Endometrium (tissue), 2 donors: ENCODE data around the gene DENND5A.
"Not testable (repeated sequence)": the region's sequence is repeated elsewhere in the genome, so short reads cannot be mapped to it uniquely, and the experiment has no call there.

Source experiments
- FAIRE-seq: peaks from 2 replicates; lab custom pipeline; 2012; peaks lifted over from hg19 to GRCh38; lab: Jason Lieb, UNC
- donor health status: control.
- donor health status: control.

The DENND5A gene

GRCh38 chr11:9264316-9265210 is 587 bp downstream of the DENND5A start:
- FAIRE-seq, result no peak

DNA sequence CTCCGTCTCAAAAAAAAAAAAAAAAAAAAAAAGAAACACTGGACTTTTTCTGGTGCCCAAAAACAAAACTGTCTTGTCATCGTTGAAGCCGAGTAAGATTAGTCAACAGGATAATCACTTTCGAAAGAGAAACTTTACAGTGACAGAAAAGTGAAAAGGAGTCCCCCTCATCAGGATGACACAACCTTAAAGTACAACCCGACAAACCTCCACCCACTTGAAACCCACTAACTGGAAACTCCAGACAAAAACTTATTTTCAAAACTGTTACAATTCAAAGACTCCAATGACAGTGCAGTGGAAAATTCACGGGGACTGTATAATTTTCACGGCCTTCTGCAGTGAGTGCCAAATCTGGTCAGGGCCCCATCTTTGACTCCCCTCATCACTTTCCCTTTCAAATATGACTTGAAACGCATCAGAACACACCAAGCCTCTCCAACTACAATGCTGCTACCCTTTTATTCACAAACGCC is 1.3 kb downstream of the DENND5A start:
- no peak for FAIRE-seq

- FAIRE-seq, result not testable (repeated sequence)
These were observed 4.4 kb downstream of the DENND5A start for GRCh38 chr11:9260838-9261146.

DNA sequence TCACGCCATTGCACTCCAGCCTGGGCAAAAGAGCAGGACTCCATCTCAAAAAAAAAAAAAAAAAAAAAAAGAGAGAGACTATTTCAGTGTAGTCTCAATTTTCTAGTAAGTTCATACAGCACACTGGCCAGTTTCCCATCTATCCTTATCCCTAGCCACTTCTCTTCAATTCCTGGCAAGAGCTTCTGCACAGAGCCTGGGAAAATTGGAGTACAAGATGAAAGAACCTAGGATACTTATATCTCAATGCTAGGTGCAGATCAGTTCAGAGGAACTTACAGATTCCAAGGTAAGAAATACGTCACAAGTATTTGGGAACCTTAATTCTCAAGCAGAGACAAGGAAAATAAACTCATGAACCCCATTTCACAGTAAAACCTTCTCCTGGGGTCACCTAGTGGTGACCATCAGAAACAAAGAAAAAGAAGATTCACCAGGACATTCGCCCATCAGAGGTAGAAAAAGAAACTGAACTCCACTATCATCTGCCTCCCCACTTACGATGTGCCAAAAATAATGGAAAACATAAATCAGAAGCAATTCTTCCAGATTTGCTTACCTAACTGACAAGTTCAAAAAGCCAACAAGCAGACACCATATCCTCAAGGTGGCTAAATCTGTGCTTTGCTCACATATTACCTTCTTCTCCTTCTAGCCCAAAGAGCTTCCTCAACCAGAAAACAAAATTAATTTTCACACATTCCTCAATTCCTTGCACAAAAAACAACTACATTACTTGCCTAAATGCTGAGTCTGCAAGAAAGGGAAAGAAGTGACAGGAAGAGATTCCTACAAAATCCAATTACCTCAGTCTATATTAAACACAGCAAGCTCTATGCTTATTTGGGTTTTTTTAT is 4.9 kb downstream of the DENND5A start:
- FAIRE-seq, result no peak

DNA sequence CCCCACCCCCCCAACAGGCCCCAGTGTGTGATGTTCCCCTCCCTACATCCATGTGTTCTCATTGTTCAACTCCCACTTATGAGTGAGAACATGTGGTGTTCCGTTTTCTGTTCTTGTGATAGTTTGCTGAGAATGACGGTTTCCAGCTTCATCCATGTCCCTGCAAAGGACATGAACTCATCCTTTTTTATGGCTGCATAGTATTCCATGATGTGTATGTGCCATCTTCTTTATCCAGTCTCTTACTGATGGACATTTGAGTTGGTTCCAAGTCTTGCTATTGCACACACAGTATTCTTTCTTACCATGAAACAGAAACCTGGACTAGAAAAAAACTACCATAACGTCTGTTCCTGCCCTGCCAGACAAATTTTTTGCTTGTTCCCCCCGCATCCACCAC is 6.9 kb downstream of the DENND5A start:
- FAIRE-seq, result not testable (repeated sequence)

DNA sequence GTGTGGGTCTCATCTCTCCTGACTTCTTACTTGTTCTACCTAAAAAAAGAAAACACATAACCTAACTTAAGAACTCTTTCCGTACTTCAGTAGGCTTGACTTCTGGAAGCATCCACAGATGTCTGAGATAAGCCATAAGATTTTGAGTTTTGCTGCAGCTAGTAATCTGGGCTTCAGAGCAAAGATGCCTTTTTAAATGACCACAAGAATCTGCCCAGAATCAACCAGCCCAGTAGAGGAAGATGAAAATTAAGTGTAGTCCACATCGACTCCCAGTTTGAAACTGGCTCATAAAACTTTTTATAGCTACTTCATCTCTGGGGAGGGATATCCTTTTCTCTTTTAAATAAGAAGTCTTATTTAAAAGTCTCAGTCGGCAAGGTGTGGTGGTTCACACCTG is 10.7 kb downstream of the DENND5A start:
- FAIRE-seq, result no peak

- FAIRE-seq, result no peak
These were observed 12.1 kb downstream of the DENND5A start for GRCh38 chr11:9253086-9253485.

DNA sequence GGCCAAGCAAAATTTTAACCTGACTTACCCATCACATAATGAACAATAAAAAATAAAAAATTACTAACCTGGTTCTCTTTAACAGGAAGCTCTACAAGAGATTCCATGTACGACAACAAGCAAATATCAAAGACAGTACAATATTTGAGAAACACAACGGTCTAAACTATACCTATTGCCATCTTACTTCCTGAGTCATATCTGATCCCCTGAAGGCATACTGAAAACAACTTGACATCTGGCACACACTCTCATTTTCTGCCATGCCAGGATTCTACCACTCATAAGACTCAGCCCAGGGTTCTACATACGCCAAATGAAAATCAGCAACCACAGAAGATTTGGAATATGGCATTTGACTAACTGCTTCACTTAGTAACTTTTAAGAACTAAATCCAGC is 13.8 kb downstream of the DENND5A start:
- no peak for FAIRE-seq

DNA sequence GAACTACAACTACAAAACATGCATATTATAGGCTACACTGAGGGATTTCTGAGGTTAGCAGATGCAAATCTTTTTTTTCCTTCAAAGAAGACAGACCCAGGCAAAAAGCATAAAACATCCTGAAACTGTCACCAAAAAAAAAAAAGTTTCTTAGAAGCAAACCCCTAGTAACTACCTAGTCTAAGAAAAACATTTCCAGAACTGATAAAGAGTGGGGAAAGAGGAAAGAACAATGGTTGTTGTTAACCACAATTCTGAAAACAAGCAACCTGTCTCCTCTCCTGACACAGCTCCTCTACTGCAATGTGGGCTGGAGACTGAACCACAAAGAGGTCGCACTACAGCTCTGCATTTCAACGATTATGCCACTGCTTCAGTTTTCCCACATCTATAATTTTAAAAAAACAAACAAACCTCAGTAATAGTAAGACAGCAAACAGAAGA is 15.0 kb downstream of the DENND5A start:
- no peak for FAIRE-seq

- no peak for FAIRE-seq
These were observed 15.9 kb downstream of the DENND5A start for GRCh38 chr11:9249252-9249651.

- no peak for FAIRE-seq
These were observed 17.3 kb downstream of the DENND5A start for GRCh38 chr11:9247863-9248262.

GRCh38 chr11:9236242-9236641 is 28.9 kb downstream of the DENND5A start:
- not testable (repeated sequence) for FAIRE-seq

GRCh38 chr11:9232482-9232881 is 32.7 kb downstream of the DENND5A start:
- no peak for FAIRE-seq

DNA sequence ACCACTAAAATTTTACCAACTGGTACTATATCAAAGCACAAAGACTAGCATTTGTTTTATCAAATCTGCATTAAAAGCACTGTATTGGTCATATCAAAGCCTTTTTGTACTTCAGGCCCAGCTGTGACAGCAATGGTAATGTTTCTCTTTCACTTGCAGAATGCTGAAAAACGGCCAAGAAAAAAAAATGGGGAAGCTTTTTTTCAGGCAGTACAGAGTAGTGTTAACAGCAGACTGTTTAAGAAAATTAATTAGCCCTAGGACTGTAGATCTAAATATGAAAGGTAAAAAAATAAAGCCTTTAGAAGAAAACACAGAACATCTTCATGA is 33.3 kb downstream of the DENND5A start:
- peak; percentile 29 for FAIRE-seq

GRCh38 chr11:9230296-9230695 is 34.9 kb downstream of the DENND5A start:
- no peak for FAIRE-seq

- FAIRE-seq, result no peak
These were observed 37.1 kb downstream of the DENND5A start for GRCh38 chr11:9228091-9228490.

- FAIRE-seq, result no peak
These were observed 39.3 kb downstream of the DENND5A start for GRCh38 chr11:9225748-9226298.

- no peak for FAIRE-seq
These were observed 42.5 kb downstream of the DENND5A start for GRCh38 chr11:9222654-9223053.

GRCh38 chr11:9220853-9221252 is 44.3 kb downstream of the DENND5A start:
- FAIRE-seq, result not testable (repeated sequence)

GRCh38 chr11:9219572-9219971 is 45.6 kb downstream of the DENND5A start:
- no peak for FAIRE-seq

- no peak for FAIRE-seq
These were observed 46.0 kb downstream of the DENND5A start for GRCh38 chr11:9219115-9219514.

GRCh38 chr11:9214765-9215164 is 50.4 kb downstream of the DENND5A start:
- FAIRE-seq, result no peak

DNA sequence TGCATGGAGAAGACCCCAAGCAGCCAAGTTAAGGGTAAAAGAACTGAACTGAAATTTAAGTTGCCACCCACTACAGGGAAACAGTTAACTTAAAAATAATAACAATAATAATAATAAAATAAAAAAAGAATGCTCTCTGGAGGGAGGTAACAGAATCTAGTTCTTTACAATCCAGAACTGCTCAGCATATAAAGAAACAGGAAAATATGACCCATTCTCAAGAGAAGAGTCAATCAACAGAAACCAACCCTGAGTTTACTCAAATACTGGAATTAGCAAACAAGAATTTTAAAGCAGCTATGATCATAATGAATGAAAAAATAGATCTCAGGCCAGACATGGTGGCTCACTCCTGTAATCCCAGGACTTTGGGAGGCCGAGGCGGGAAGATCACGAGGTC is 53.8 kb downstream of the DENND5A start:
- no peak for FAIRE-seq
